Measurements from ENCODE around the gene CACTIN.

DNA sequence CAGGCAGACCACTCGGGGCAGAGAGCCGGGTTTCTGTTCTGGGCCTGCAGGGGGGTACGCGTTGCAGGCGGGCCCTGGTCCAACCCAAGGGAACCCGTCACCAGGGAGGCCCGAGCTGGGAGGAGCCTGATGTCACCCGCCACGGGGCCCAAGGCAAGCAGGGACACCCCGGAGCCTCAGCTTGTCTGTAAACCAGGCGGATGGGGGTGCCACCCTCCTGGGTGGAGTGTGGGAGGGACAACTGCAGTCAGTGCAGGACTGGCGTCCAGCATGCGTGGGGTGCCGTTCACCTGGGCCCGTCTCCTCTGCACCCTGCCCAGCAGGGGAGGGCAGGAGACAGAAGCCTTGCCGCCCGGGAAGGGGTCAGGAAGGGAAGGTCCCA, 7.0 kb downstream of the CACTIN start:
- TF ChIP-seq, protein P1, sequence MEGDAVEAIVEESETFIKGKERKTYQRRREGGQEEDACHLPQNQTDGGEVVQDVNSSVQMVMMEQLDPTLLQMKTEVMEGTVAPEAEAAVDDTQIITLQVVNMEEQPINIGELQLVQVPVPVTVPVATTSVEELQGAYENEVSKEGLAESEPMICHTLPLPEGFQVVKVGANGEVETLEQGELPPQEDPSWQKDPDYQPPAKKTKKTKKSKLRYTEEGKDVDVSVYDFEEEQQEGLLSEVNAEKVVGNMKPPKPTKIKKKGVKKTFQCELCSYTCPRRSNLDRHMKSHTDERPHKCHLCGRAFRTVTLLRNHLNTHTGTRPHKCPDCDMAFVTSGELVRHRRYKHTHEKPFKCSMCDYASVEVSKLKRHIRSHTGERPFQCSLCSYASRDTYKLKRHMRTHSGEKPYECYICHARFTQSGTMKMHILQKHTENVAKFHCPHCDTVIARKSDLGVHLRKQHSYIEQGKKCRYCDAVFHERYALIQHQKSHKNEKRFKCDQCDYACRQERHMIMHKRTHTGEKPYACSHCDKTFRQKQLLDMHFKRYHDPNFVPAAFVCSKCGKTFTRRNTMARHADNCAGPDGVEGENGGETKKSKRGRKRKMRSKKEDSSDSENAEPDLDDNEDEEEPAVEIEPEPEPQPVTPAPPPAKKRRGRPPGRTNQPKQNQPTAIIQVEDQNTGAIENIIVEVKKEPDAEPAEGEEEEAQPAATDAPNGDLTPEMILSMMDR (IDR thresholded peaks at IDR 0.05 in 2 of 3, conservative IDR thresholded peaks at IDR 0.05 in 1 of 3; ENCODE audit: borderline replicate concordance in 1 of 3, insufficient read depth in 1 of 3, low read depth in 2 of 3, low read length in 2 of 3), result no peak
- no peak for TF ChIP-seq JUND (IDR thresholded peaks at IDR 0.05)
- no peak for TF ChIP-seq POLR2A (IDR thresholded peaks at IDR 0.05; ENCODE audit: borderline replicate concordance, extremely low read depth, insufficient read depth, insufficient read length)
- TF ChIP-seq TCF7L2 (IDR thresholded peaks at IDR 0.05; ENCODE audit: borderline replicate concordance, extremely low read depth, insufficient read depth, insufficient read length), result no peak
- TF ChIP-seq EGR1 (IDR thresholded peaks at IDR 0.05; ENCODE audit: low read depth), result no peak
- no peak for TF ChIP-seq EZH2phosphoT487 (IDR thresholded peaks at IDR 0.05; ENCODE audit: borderline replicate concordance)
- no peak for TF ChIP-seq YY1 (IDR thresholded peaks at IDR 0.05; ENCODE audit: extremely low read depth, insufficient replicate concordance, low read depth, low read length)
- no peak for TF ChIP-seq EZH2 (IDR thresholded peaks at IDR 0.05)
- TF ChIP-seq, protein P2, sequence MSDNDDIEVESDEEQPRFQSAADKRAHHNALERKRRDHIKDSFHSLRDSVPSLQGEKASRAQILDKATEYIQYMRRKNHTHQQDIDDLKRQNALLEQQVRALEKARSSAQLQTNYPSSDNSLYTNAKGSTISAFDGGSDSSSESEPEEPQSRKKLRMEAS (IDR thresholded peaks at IDR 0.05), result no peak
- TF ChIP-seq, protein P3, sequence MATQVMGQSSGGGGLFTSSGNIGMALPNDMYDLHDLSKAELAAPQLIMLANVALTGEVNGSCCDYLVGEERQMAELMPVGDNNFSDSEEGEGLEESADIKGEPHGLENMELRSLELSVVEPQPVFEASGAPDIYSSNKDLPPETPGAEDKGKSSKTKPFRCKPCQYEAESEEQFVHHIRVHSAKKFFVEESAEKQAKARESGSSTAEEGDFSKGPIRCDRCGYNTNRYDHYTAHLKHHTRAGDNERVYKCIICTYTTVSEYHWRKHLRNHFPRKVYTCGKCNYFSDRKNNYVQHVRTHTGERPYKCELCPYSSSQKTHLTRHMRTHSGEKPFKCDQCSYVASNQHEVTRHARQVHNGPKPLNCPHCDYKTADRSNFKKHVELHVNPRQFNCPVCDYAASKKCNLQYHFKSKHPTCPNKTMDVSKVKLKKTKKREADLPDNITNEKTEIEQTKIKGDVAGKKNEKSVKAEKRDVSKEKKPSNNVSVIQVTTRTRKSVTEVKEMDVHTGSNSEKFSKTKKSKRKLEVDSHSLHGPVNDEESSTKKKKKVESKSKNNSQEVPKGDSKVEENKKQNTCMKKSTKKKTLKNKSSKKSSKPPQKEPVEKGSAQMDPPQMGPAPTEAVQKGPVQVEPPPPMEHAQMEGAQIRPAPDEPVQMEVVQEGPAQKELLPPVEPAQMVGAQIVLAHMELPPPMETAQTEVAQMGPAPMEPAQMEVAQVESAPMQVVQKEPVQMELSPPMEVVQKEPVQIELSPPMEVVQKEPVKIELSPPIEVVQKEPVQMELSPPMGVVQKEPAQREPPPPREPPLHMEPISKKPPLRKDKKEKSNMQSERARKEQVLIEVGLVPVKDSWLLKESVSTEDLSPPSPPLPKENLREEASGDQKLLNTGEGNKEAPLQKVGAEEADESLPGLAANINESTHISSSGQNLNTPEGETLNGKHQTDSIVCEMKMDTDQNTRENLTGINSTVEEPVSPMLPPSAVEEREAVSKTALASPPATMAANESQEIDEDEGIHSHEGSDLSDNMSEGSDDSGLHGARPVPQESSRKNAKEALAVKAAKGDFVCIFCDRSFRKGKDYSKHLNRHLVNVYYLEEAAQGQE (IDR thresholded peaks at IDR 0.05; ENCODE audit: low read depth), result no peak
- no peak for TF ChIP-seq POLR2AphosphoS5 (IDR thresholded peaks at IDR 0.05; ENCODE audit: low read depth, low read length)
- TF ChIP-seq, protein P4, sequence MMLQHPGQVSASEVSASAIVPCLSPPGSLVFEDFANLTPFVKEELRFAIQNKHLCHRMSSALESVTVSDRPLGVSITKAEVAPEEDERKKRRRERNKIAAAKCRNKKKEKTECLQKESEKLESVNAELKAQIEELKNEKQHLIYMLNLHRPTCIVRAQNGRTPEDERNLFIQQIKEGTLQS (IDR thresholded peaks at IDR 0.05), result no peak
- no peak for TF ChIP-seq RAD21 (IDR thresholded peaks at IDR 0.05; ENCODE audit: low read depth)
- TF ChIP-seq CBX3 (IDR thresholded peaks at IDR 0.05; ENCODE audit: low read depth), result no peak
